ENCODE results near the gene JUND.

DNA sequence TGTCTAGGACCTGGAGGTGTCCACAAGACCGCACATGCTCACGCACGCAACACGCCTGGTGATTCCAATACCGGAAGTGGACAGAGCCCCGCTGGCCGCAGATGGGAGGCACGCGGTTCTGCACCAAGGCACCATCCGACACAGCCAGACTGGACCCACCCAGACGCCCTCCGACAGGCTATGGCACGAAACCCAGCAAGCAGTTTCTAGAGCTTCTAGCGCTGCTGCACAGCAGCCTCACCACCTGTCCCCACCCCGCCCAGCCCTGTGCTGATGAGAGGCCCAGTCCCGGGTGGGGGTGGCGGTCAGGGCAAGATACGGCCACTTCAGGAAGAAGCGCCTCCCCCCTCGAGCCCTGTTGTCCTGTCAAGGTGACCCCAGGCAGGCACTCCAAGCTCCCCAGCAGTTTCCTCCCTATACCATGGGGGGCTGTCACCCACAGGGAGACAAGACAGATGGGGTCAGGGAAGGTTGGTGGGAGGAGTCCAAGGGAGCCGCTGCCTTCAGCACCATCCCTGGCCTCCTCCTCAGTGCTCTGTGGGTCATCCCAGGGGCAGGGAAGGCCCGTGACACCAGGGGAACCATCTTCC, 30.2 kb upstream of the JUND start:
- TF ChIP-seq, protein P1, sequence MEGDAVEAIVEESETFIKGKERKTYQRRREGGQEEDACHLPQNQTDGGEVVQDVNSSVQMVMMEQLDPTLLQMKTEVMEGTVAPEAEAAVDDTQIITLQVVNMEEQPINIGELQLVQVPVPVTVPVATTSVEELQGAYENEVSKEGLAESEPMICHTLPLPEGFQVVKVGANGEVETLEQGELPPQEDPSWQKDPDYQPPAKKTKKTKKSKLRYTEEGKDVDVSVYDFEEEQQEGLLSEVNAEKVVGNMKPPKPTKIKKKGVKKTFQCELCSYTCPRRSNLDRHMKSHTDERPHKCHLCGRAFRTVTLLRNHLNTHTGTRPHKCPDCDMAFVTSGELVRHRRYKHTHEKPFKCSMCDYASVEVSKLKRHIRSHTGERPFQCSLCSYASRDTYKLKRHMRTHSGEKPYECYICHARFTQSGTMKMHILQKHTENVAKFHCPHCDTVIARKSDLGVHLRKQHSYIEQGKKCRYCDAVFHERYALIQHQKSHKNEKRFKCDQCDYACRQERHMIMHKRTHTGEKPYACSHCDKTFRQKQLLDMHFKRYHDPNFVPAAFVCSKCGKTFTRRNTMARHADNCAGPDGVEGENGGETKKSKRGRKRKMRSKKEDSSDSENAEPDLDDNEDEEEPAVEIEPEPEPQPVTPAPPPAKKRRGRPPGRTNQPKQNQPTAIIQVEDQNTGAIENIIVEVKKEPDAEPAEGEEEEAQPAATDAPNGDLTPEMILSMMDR (IDR thresholded peaks at IDR 0.05), result no peak
- TF ChIP-seq RAD21 (conservative IDR thresholded peaks at IDR 0.05 in 1 of 2, IDR thresholded peaks at IDR 0.05 in 1 of 2), result no peak
- TF ChIP-seq HOXA7 (CRISPR knock-in tag; IDR thresholded peaks at IDR 0.05), result no peak
- TF ChIP-seq EP300 (IDR thresholded peaks at IDR 0.05), result no peak
- TF ChIP-seq, protein P2, sequence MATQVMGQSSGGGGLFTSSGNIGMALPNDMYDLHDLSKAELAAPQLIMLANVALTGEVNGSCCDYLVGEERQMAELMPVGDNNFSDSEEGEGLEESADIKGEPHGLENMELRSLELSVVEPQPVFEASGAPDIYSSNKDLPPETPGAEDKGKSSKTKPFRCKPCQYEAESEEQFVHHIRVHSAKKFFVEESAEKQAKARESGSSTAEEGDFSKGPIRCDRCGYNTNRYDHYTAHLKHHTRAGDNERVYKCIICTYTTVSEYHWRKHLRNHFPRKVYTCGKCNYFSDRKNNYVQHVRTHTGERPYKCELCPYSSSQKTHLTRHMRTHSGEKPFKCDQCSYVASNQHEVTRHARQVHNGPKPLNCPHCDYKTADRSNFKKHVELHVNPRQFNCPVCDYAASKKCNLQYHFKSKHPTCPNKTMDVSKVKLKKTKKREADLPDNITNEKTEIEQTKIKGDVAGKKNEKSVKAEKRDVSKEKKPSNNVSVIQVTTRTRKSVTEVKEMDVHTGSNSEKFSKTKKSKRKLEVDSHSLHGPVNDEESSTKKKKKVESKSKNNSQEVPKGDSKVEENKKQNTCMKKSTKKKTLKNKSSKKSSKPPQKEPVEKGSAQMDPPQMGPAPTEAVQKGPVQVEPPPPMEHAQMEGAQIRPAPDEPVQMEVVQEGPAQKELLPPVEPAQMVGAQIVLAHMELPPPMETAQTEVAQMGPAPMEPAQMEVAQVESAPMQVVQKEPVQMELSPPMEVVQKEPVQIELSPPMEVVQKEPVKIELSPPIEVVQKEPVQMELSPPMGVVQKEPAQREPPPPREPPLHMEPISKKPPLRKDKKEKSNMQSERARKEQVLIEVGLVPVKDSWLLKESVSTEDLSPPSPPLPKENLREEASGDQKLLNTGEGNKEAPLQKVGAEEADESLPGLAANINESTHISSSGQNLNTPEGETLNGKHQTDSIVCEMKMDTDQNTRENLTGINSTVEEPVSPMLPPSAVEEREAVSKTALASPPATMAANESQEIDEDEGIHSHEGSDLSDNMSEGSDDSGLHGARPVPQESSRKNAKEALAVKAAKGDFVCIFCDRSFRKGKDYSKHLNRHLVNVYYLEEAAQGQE (IDR thresholded peaks at IDR 0.05), result no peak
- no peak for TF ChIP-seq POLR2A (IDR thresholded peaks at IDR 0.05; ENCODE audit: low read length)
- no peak for TF ChIP-seq NFE2L2 (conservative IDR thresholded peaks at IDR 0.05; ENCODE audit: low read length)
- TF ChIP-seq, protein P3, sequence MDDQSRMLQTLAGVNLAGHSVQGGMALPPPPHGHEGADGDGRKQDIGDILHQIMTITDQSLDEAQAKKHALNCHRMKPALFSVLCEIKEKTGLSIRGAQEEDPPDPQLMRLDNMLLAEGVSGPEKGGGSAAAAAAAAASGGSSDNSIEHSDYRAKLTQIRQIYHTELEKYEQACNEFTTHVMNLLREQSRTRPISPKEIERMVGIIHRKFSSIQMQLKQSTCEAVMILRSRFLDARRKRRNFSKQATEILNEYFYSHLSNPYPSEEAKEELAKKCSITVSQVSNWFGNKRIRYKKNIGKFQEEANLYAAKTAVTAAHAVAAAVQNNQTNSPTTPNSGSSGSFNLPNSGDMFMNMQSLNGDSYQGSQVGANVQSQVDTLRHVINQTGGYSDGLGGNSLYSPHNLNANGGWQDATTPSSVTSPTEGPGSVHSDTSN (IDR thresholded peaks at IDR 0.05), result no peak
- no peak for TF ChIP-seq MYC (IDR thresholded peaks at IDR 0.05; ENCODE audit: borderline replicate concordance, low read length)
- no peak for TF ChIP-seq CHD2 (IDR thresholded peaks at IDR 0.05; ENCODE audit: low read length, partially characterized antibody)
- TF ChIP-seq FOXS1 (CRISPR knock-in tag; IDR thresholded peaks at IDR 0.05), result no peak
- TF ChIP-seq KDM5A (IDR thresholded peaks at IDR 0.05), result no peak
- no peak for TF ChIP-seq ZFP36 (IDR thresholded peaks at IDR 0.05; ENCODE audit: borderline replicate concordance, partially characterized antibody)

All from A549 (cell line).